H1 (cell line): ENCODE results near the gene LHFPL6. TPM values are rescaled to one million over a fixed set of nuclear protein-coding genes. Genes with fewer than 3 reads are reported as not detected.

Experiments
- BACH1 ChIP-seq: IDR thresholded peaks from 2 replicates; pipeline ENCODE4 v1.6.1; 2012; ENCODE audit warnings: low read length, improper control_type of control experiment
- CHD7 ChIP-seq: fragments of 300-600 bp; sonication (generic); IDR thresholded peaks from 2 replicates; pipeline ENCODE4 v1.7.1; 2012; ENCODE audit warnings: low read length, moderate library complexity, mild to moderate bottlenecking, inconsistent platforms; ENCODE audit not compliant: insufficient replicate concordance
- SAP30 ChIP-seq: fragments of 300-600 bp; sonication (generic); IDR thresholded peaks from 2 replicates; pipeline ENCODE4 v1.7.1; 2012; ENCODE audit warnings: low read length, moderate library complexity, mild to moderate bottlenecking, inconsistent platforms; ENCODE audit not compliant: insufficient read depth, insufficient replicate concordance
- polyA plus RNA-seq, 7 experiments: library from polyadenylated mRNA; depleted of rRNA in 3 of 7; stranded (reverse) in 5 of 7; unstranded in 2 of 7; fragments of >200 nt in 5 of 7; fragments of 200-250 nt in 2 of 7; gene quantifications; 1 replicate in 5 of 7; 2 replicates in 1 of 7; 4 replicates in 1 of 7; pipeline versions ENCODE4 v1.2.1 to v1.2.3, GENCODE V29; 2011 to 2013; ENCODE audit warnings: missing spikeins in 2 of 7, mixed read lengths in 2 of 7
- total RNA-seq: library from RNA; stranded (reverse); fragmentation: NEBNext Ultra II Directional; extraction: Animal tissue kit (Norgen Biotek cat#: 25700); gene quantifications from 2 replicates; pipeline ENCODE4 v1.2.1, GENCODE V29; 2021

Gene LHFPL6
- total and polyA plus RNA-seq, 2 of the 8 experiments (the other 6 are each of a cell fraction or from before 2014, with no cell fraction given), result 7.6 to 17.0 TPM

GRCh38 chr13:39419876-39420275 lies 183.1 kb downstream of the LHFPL6 start (continued):
- TF ChIP-seq CHD7 (no peak), SAP30 (no peak), BACH1 (no peak)
